ENCODE results near the gene ATOSB.
A peak's percentile ranks its signal among the peaks of the same experiment; 100 is the strongest.
"Not testable (repeated sequence)": the region's sequence is repeated elsewhere in the genome, so short reads cannot be mapped to it uniquely, and the experiment has no call there.

The ATOSB gene, protein sequence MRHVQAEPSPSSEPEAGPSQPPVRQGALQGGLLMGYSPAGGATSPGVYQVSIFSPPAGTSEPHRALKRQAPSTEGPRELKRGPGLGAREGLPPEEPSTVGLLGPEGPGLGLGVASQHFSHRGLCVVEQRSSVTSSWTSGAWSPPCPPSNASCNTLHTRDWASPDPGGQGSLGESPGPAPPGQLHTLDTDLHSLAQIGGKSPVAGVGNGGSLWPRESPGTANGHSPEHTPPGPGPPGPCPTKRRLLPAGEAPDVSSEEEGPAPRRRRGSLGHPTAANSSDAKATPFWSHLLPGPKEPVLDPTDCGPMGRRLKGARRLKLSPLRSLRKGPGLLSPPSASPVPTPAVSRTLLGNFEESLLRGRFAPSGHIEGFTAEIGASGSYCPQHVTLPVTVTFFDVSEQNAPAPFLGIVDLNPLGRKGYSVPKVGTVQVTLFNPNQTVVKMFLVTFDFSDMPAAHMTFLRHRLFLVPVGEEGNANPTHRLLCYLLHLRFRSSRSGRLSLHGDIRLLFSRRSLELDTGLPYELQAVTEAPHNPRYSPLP

DNA sequence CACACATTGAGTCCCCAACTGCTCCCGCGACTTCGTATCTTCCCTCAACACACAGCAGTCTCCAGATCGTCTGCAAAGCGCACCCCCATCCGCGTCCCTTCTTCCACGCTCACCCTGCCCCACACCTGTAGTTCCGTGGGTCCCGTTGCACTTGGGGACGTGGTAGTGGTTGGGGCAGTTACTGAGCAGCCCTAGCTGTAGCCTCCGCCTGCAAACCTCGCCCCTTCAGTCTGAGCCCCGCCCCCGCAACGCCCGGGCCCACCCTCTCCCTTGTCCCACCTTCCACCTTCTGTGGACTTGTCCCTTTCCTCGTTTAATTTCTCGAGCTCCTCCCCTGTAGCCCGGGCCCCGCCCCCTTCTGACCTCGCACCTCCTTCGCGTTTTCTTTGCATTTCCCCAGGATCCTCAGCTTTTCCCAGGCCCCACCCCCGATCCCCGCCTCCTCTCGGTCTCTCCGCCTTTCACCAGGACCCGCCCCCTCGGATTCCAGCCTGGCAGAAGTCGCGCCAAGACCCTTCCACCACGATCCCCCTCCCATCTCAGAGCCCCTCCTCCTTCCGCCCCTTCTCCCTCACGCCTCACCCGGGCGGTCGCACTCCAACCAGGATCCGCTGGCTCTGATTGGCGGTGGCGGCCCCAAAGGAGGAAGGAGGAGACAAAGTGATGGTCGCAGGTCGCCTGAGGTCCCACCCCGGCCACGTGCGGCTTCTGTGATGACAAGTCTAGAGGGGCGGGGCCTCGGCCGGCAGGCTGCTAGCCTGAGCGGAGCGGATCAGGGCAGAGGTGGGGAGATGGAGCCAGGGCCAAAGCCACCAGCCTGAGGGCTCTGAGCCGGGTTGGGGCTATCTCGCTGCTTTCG lies at the start of gene ATOSB:
ATOSB (minus strand) TSS at position 183 of the 859 bp plus-strand sequence. CDS start 7,588 bp downstream, outside the sequence.
- Histone ChIP-seq H3K4me3 (ENCODE audit: low read depth, low read length) (peak within 1 kb of the TSS; percentile 88), H3K36me3 (ENCODE audit: insufficient read depth, low read length) (no peaks in the 10 kb centered on the region), H3K79me2 (ENCODE audit: control insufficient read depth, insufficient read depth, low read length, unreplicated experiment) (peaks cover 24% of the 10 kb centered on the region), H3K27ac (ENCODE audit: low read depth, low read length) (peak within 1 kb of the TSS; percentile 92), H3K27me3 (ENCODE audit: insufficient read depth, low read length) (no peaks in the 10 kb centered on the region), H2AFZ (ENCODE audit: low read length, unreplicated experiment) (peak within 1 kb of the TSS; percentile 92), H3K4me1 (ENCODE audit: control insufficient read depth, insufficient read depth, low read length, unreplicated experiment) (peaks cover 26% of the 10 kb centered on the region)

DNA sequence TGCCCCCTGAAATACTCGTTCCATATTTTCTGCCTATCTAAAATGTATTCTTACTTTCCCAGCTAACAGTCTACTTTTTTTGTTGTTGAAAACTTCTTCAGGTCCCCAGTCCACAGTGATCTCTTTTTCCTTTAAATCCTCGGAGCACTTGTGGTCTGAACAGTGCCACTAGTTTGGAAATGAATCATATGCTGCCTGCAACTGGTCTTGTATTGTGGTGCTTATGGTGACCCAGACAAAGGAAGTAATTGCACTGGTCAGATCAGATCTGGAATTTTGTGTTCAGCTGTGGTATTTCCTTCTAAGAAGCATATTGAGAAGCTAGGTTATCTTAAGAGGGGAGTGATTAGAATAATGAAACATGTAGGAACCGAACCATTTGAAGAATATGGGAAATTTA lies 49.0 kb upstream of the ATOSB start:
- Histone ChIP-seq H3K79me2 (ENCODE audit: control insufficient read depth, insufficient read depth, low read length, unreplicated experiment) (no peaks in the 10 kb centered on the region), H3K27ac (ENCODE audit: low read depth, low read length) (no peak overlapping the region), H3K4me3 (ENCODE audit: low read depth, low read length) (no peak overlapping the region)

DNA sequence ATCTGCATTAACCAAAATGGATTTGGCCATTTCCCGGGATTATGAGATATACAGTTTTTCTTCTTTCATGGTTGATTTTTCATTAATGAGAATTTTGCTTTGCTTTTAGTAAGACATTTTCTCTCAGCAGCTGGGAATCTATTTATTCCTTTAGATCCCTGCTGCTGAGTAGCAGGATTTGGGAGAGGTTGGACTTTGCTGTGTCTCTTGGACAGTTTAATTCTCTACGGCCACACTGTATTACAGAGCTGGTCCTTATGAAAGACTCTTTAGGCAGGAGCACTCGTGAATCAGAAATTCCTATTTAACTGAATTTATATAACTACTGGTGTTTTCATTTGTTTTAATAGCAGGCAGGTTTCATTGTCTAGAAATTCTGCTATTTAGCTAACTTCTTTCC lies 47.8 kb upstream of the ATOSB start:
- Histone ChIP-seq H2AFZ (ENCODE audit: low read length, unreplicated experiment) (no peak overlapping the region), H3K4me3 (ENCODE audit: low read depth, low read length) (peak overlapping the region; percentile 83), H3K79me2 (ENCODE audit: control insufficient read depth, insufficient read depth, low read length, unreplicated experiment) (no peaks in the 10 kb centered on the region), H3K27me3 (ENCODE audit: insufficient read depth, low read length) (no peaks in the 10 kb centered on the region), H3K4me1 (ENCODE audit: control insufficient read depth, insufficient read depth, low read length, unreplicated experiment) (peaks cover 13% of the 10 kb centered on the region), H3K27ac (ENCODE audit: low read depth, low read length) (no peak overlapping the region), H3K36me3 (ENCODE audit: insufficient read depth, low read length) (no peaks in the 10 kb centered on the region)

More for the DNA sequence above, 49.0 kb upstream of the ATOSB start:
- Histone ChIP-seq H3K4me1 (ENCODE audit: control insufficient read depth, insufficient read depth, low read length, unreplicated experiment) (peaks cover 13% of the 10 kb centered on the region), H3K36me3 (ENCODE audit: insufficient read depth, low read length) (no peaks in the 10 kb centered on the region), H3K27me3 (ENCODE audit: insufficient read depth, low read length) (no peaks in the 10 kb centered on the region), H2AFZ (ENCODE audit: low read length, unreplicated experiment) (no peak overlapping the region)

DNA sequence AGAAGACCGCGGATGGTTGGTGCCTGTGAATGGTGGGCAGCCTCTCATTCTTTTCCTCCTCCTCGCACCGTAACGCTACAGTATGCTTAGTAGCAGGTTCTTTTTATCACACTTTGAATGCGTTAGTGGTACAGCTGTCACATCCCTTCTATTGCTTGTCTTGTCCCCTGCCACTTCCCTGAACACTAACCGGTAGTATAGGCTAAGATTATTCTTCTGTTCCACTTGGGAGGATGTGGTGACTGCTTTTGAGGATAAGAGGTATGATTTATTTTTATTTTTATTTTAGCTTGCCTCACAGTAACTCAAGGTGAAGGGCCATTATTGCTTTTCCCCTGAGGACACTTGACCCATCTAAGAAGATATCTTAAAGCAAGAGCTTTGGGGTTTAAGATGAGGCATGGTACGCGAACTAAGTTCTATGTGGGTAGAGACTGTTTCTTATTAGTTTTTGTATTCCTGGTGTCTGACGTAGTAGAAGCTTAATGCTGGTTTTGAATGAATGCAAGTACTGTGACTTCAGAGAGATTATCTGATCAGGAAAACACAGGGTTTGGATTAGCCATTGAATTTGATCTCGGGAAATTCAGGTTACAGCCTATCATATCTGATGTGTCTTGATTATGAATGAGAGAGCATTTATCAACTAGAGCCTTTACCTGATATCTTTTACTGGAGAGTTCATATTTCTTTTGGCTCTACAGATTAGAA lies 47.1 kb upstream of the ATOSB start:
- Histone ChIP-seq H3K79me2 (ENCODE audit: control insufficient read depth, insufficient read depth, low read length, unreplicated experiment) (no peaks in the 10 kb centered on the region), H2AFZ (ENCODE audit: low read length, unreplicated experiment) (peak overlapping the region; percentile 66), H3K36me3 (ENCODE audit: insufficient read depth, low read length) (no peaks in the 10 kb centered on the region), H3K27me3 (ENCODE audit: insufficient read depth, low read length) (no peaks in the 10 kb centered on the region), H3K27ac (ENCODE audit: low read depth, low read length) (no peak overlapping the region), H3K4me3 (ENCODE audit: low read depth, low read length) (peak overlapping the region; percentile 83), H3K4me1 (ENCODE audit: control insufficient read depth, insufficient read depth, low read length, unreplicated experiment) (peaks cover 13% of the 10 kb centered on the region)

DNA sequence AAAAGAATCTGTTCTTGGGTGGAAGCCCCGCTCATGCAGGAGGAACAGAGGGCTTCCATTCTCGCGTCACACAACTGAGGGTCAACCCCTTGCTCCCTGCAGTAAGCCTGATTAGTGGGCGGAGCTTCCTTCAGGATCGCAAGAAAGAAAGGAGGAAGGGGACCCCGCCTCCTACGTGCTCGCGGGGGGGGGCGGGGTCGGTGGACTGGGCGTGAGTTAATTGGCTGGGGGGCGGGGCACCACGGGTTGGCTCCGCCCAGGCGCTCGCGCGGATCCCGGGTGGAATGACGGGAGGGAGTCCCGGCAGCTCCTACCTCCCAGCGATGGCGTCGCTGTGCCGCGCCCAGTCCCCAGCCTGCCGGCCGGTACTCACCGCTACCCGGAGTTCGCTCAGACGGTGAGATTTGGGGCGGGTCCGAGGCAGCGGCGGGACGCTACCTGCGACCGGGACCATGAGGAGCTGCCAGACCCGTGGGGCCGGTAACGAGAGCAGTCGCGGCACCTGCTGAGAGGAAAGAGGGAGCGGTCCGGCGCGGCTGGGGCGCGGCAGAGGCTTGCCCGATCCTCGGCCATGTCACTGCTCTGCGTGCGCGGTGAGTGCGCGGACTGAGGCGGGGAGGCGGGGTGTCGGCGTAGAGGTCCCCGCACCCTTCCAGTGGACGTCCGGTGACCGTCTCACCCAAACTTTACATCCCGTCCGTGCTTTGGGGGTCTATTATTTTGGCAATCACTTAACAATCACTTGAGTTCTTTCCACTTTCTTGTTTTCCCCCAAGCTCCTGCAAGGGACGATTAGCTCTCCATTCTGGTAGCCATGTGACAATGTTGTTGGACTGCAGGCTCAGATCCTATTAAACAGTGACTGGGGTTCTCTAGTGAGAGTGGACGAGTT lies 46.3 kb upstream of the ATOSB start, which contains the start of gene UNC13B:
UNC13B (plus strand) TSS at position 297 of the 892 bp plus-strand sequence; CDS start at position 572, 275 bp downstream.
- Histone ChIP-seq H3K4me3 (ENCODE audit: low read depth, low read length) (peak within 1 kb of the TSS; percentile 83), H3K36me3 (ENCODE audit: insufficient read depth, low read length) (no peaks in the 10 kb centered on the region), H2AFZ (ENCODE audit: low read length, unreplicated experiment) (peak within 1 kb of the TSS; percentile 98), H3K79me2 (ENCODE audit: control insufficient read depth, insufficient read depth, low read length, unreplicated experiment) (no peaks in the 10 kb centered on the region), H3K27ac (ENCODE audit: low read depth, low read length) (no peak within 1 kb of the TSS), H3K4me1 (ENCODE audit: control insufficient read depth, insufficient read depth, low read length, unreplicated experiment) (peaks cover 13% of the 10 kb centered on the region), H3K27me3 (ENCODE audit: insufficient read depth, low read length) (no peaks in the 10 kb centered on the region)

DNA sequence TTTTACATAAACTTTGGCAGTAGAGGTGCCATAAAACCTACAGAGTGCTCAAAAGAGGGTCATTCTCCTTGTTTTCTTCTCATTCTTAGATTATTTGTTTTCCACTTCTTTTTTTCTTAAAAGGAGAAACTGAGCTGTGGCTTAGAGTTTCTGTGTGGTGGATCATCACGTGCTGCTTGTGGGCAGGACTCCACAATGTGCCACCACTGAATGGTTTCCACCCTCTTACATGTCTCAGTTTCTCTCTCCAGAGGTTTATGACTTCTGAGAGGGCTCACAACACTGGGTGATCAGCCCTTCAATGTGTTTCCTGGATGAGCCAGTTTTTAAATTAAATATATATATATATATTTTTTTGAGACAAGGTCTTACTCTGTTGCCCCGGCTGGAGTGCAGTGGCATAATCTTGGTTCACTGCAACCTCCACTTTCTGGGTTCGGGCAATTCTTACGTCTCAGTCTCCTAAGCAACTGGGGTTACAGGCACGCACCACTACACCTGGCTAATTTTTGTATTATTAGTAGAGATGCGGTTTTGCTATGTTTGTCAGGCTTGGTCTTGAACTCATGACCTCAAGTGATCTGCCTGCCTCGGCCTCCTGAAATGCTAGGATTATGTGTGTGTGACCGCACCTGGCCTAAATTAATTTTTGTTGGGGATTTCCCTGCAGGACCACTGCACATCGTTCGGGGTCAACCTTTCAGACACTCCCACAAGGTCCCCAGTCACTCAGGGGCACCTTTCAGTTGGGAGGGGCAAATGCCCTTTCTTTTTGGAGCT lies 43.0 kb upstream of the ATOSB start:
- Histone ChIP-seq H3K36me3 (ENCODE audit: insufficient read depth, low read length) (no peaks in the 10 kb centered on the region), H3K27me3 (ENCODE audit: insufficient read depth, low read length) (no peaks in the 10 kb centered on the region), H3K4me3 (ENCODE audit: low read depth, low read length) (no peak overlapping the region), H3K79me2 (ENCODE audit: control insufficient read depth, insufficient read depth, low read length, unreplicated experiment) (no peaks in the 10 kb centered on the region), H3K4me1 (ENCODE audit: control insufficient read depth, insufficient read depth, low read length, unreplicated experiment) (peaks cover 6% of the 10 kb centered on the region), H2AFZ (ENCODE audit: low read length, unreplicated experiment) (no peak overlapping the region), H3K27ac (ENCODE audit: low read depth, low read length) (no peak overlapping the region)

DNA sequence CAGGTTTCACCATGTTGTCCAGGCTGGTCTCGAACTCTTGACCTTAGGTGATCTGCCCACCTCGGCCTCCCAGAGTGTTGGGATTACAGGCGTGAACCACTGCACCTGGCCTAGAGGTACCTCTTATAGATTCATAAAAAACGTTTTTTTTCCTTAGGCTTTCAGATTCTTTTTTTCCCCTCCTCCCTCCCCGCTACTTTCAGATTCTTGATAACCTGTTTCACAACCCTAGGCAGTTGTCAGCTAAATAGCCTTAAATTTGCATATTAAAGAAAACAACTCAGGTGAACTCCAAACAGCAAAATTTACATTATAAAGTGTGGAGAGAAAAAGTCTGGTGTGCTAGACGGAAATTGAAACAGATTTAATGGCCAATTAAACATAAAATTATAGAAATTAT lies 42.2 kb upstream of the ATOSB start:
- not testable (repeated sequence) for H3K4me3 ChIP-seq (ENCODE audit: low read depth, low read length); H3K4me1 ChIP-seq (ENCODE audit: control insufficient read depth, insufficient read depth, low read length, unreplicated experiment); H3K36me3 ChIP-seq (ENCODE audit: insufficient read depth, low read length); H2AFZ ChIP-seq (ENCODE audit: low read length, unreplicated experiment); H3K79me2 ChIP-seq (ENCODE audit: control insufficient read depth, insufficient read depth, low read length, unreplicated experiment); H3K27me3 ChIP-seq (ENCODE audit: insufficient read depth, low read length); H3K27ac ChIP-seq (ENCODE audit: low read depth, low read length)

DNA sequence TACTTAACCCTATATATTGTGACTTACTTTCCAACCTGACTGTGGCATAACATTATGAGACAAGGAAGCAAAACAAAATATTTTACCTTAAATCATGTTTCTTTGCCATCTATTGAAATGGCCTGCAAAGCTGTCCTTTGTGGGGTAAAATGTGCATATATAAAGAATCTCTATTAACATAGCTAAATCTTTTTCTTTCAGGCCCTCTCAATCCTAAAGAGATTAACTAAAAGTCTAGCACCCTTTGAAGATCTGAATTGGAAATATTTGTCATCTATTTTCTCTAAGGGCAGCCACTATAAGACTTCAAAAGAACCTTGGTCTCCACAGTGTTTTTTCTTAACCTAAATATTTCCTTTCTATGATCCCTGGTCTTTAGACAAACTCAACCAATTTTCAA lies 41.1 kb upstream of the ATOSB start:
- Histone ChIP-seq H3K27ac (ENCODE audit: low read depth, low read length) (no peak overlapping the region), H3K27me3 (ENCODE audit: insufficient read depth, low read length) (no peaks in the 10 kb centered on the region; the same call in 1 of the 2 replicates), H3K4me3 (ENCODE audit: low read depth, low read length) (no peak overlapping the region), H3K36me3 (ENCODE audit: insufficient read depth, low read length) (no peaks in the 10 kb centered on the region), H2AFZ (ENCODE audit: low read length, unreplicated experiment) (no peak overlapping the region), H3K79me2 (ENCODE audit: control insufficient read depth, insufficient read depth, low read length, unreplicated experiment) (no peaks in the 10 kb centered on the region), H3K4me1 (ENCODE audit: control insufficient read depth, insufficient read depth, low read length, unreplicated experiment) (no peaks in the 10 kb centered on the region)

DNA sequence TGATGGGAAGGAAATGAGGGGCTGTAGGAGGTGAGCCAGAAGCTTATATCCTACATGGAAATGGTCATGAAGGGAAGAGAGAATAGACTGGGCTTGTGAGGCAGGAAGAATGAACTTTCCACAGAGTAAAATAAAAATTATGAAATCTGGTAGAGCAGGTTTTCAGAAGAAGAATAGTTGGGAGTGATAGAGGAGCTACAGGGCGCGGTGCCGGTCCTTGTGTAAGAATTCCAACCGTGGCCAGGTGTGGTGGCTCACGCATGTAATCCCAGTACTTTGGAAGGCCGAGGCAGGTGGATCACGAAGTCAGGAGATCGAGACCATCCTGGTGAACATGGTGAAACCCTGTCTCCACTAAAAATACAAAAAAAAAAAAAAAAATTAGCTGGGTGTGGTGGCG lies 37.3 kb upstream of the ATOSB start:
- Histone ChIP-seq H3K4me1 (ENCODE audit: control insufficient read depth, insufficient read depth, low read length, unreplicated experiment) (no peaks in the 10 kb centered on the region), H3K4me3 (ENCODE audit: low read depth, low read length) (no peak overlapping the region), H3K27ac (ENCODE audit: low read depth, low read length) (no peak overlapping the region)

More for the DNA sequence above, 37.3 kb upstream of the ATOSB start:
- Histone ChIP-seq H3K79me2 (ENCODE audit: control insufficient read depth, insufficient read depth, low read length, unreplicated experiment) (no peaks in the 10 kb centered on the region), H2AFZ (ENCODE audit: low read length, unreplicated experiment) (no peak overlapping the region), H3K36me3 (ENCODE audit: insufficient read depth, low read length) (no peaks in the 10 kb centered on the region), H3K27me3 (ENCODE audit: insufficient read depth, low read length) (no peaks in the 10 kb centered on the region; the same call in 1 of the 2 replicates)

Measured in ACC112 (cell line).